WTC11 (cell line): ENCODE results near the gene POLR1H. TPM values are rescaled to one million over a fixed set of nuclear protein-coding genes. Genes with fewer than 3 reads are reported as not detected.

Experiments
- ATAC-seq: fragments of 200-7000 bp; cut with Tn5 transposase; 2 replicates; pipeline ENCODE4 v1.10.0; 2021; ENCODE audit warnings: mild to moderate bottlenecking, moderate library complexity
- CTCF ChIA-PET: fragments of 300-600 bp; sonication (Branson Sonifier 250); formaldehyde crosslinking; loops from one replicate; lab custom pipeline; 2021; ENCODE audit warnings: antibody characterized with exemption; lab: Charles Lee
- POLR2A ChIA-PET: fragments of 350-600 bp; sonication (Branson Sonifier 250); formaldehyde crosslinking; loops from one replicate; lab custom pipeline; 2021; ENCODE audit warnings: antibody characterized with exemption; lab: Charles Lee
- DNase-seq: peaks from one replicate; pipeline ENCODE4 v3.0.0; 2021; ENCODE audit warnings: low spot score
- H3K27ac Mint-ChIP-seq: 2 replicates; pipeline ENCODE4 v1.8.0; 2021; ENCODE audit warnings: mixed read lengths
- H3K27me3 Mint-ChIP-seq: 2 replicates; pipeline ENCODE4 v1.8.0; 2021; ENCODE audit warnings: low read depth, mild to moderate bottlenecking, moderate library complexity, mixed read lengths
- H3K36me3 Mint-ChIP-seq: 2 replicates; pipeline ENCODE4 v1.8.0; 2021; ENCODE audit warnings: mixed read lengths
- H3K4me1 Mint-ChIP-seq: 2 replicates; pipeline ENCODE4 v1.8.0; 2022; ENCODE audit warnings: mixed read lengths
- H3K4me3 Mint-ChIP-seq: 2 replicates; pipeline ENCODE4 v1.8.0; 2021; ENCODE audit warnings: mild to moderate bottlenecking, moderate library complexity, mixed read lengths
- H3K9me3 Mint-ChIP-seq: 2 replicates; pipeline ENCODE4 v1.8.0; 2021; ENCODE audit warnings: mixed read lengths
- ATF2 ChIP-seq: sonication (generic); formaldehyde crosslinking; IDR thresholded peaks from 2 replicates; pipeline ENCODE4 v1.8.1; 2022; ENCODE audit warnings: low read depth, missing genetic modification reagents, borderline replicate concordance
- ATF6 ChIP-seq: sonication (generic); formaldehyde crosslinking; IDR thresholded peaks from 2 replicates; pipeline ENCODE4 v1.8.1; 2023; ENCODE audit warnings: mild to moderate bottlenecking, missing genetic modification reagents
- CDX4 ChIP-seq: fragments of 250-450 bp; sonication (Bioruptor Pico); IDR thresholded peaks from 2 replicates; pipeline ENCODE4 v1.9.0; 2021; ENCODE audit warnings: moderate library complexity, mild to moderate bottlenecking, inconsistent platforms, borderline replicate concordance
- ESRRA ChIP-seq: sonication (generic); formaldehyde crosslinking; IDR thresholded peaks from 2 replicates; pipeline ENCODE4 v1.8.1; 2022; ENCODE audit warnings: mild to moderate bottlenecking, missing genetic modification reagents, borderline replicate concordance
- HMGA2 ChIP-seq: fragments of 250-450 bp; sonication (Bioruptor Pico); IDR thresholded peaks from 2 replicates; pipeline ENCODE4 v1.4.0; 2021; ENCODE audit warnings: mild to moderate bottlenecking, moderate library complexity
- HMGXB4 ChIP-seq: sonication (generic); formaldehyde crosslinking; IDR thresholded peaks from 2 replicates; pipeline ENCODE4 v1.8.1; 2023; ENCODE audit warnings: mild to moderate bottlenecking, moderate library complexity, missing genetic modification reagents
- TEAD1 ChIP-seq: sonication (generic); formaldehyde crosslinking; IDR thresholded peaks from 2 replicates; pipeline ENCODE4 v1.8.0; 2022; ENCODE audit warnings: mild to moderate bottlenecking, missing genetic modification reagents
- ZNF232 ChIP-seq: sonication (generic); formaldehyde crosslinking; IDR thresholded peaks from 2 replicates; pipeline ENCODE4 v1.8.0; 2022; ENCODE audit warnings: mild to moderate bottlenecking, missing genetic modification reagents
- ZNF263 ChIP-seq: sonication (generic); formaldehyde crosslinking; IDR thresholded peaks from 2 replicates; pipeline ENCODE4 v1.8.1; 2022; ENCODE audit warnings: low read depth, mild to moderate bottlenecking, moderate library complexity, missing genetic modification reagents
- ZNF512 ChIP-seq: sonication (generic); formaldehyde crosslinking; IDR thresholded peaks from 2 replicates; pipeline ENCODE4 v1.8.1; 2022; ENCODE audit warnings: missing genetic modification reagents, borderline replicate concordance
- ZNF671 ChIP-seq: fragments of 250-450 bp; sonication (Bioruptor Pico); IDR thresholded peaks from 2 replicates; pipeline ENCODE4 v1.8.0; 2021; ENCODE audit warnings: mild to moderate bottlenecking
- ZSCAN18 ChIP-seq: fragments of 250-450 bp; sonication (Bioruptor Pico); IDR thresholded peaks from 2 replicates; pipeline ENCODE4 v2.1.2; 2022; ENCODE audit warnings: mild to moderate bottlenecking, moderate library complexity
- total RNA-seq: library from RNA; stranded (reverse); gene quantifications from 3 replicates; pipeline ENCODE4 v1.2.3, GENCODE V29; 2021
- TF ChIP-seq, protein P1 (sequence below): sonication (generic); formaldehyde crosslinking; IDR thresholded peaks from 2 replicates; pipeline ENCODE4 v1.8.0; 2022; ENCODE audit warnings: mild to moderate bottlenecking, missing genetic modification reagents

POLR1H gene
- total RNA-seq, 1 experiment from 2014 or later: 38.8 TPM

- CTCF ChIA-PET: no interaction called here
- TF ChIP-seq HMGA2 (CRISPR knock-in tag) (peak; percentile 93), ATF2 (CRISPR knock-in tag) (no peak)
- 0 out of 2 replicates have a peak, but pooled peaks cover 6% of the 10 kb centered on the region for H3K36me3 Mint-ChIP-seq
- H3K27ac Mint-ChIP-seq: no peak overlapping the region
- no peak for ATAC-seq
- H3K4me1 Mint-ChIP-seq: peaks cover 38% of the 10 kb centered on the region
- H3K27me3 Mint-ChIP-seq: no peaks in the 10 kb centered on the region
- peak overlapping the region; percentile 2; the same call in 1 of the 2 replicates for H3K4me3 Mint-ChIP-seq
- no peaks in the 10 kb centered on the region for H3K9me3 Mint-ChIP-seq
- POLR2A ChIA-PET: no interaction called here
- DNase-seq: no peak
Measured at GRCh38 chr6:30063315-30063714, 2.2 kb downstream of the POLR1H start.

- ChIA-PET CTCF (interaction anchor here (0.7 to 1.6 kb wide), 4 partner anchors 10 to 153 kb away, joined by 3 to 7 read pairs (median 3); partner anchors contain the start of gene RNF39), POLR2A (interaction anchor here (1.1 to 1.2 kb wide), 2 partner anchors 8 to 433 kb away, joined by 3 to 5 read pairs; partner anchors contain the start of gene GABBR1)
- Mint-ChIP-seq H3K4me3 (peak overlapping the region; percentile 86), H3K4me1 (peaks cover 31% of the 10 kb centered on the region), H3K9me3 (no peaks in the 10 kb centered on the region), H3K27ac (peak overlapping the region; percentile 94), H3K27me3 (peaks cover 16% of the 10 kb centered on the region), H3K36me3 (peaks cover 6% of the 10 kb centered on the region; the same call in 1 of the 2 replicates)
- no peak for ATAC-seq
- DNase-seq: no peak
- TF ChIP-seq TEAD1: no peak
- TF ChIP-seq ZNF512 (CRISPR knock-in tag): no peak
- no peak for TF ChIP-seq ZNF671 (CRISPR knock-in tag)
- no peak for TF ChIP-seq ZSCAN18 (CRISPR knock-in tag)
- TF ChIP-seq CDX4 (CRISPR knock-in tag): no peak
- TF ChIP-seq HMGXB4 (CRISPR knock-in tag): 0 out of 2 replicates have a peak, but pooled peaks have one; percentile 13
- TF ChIP-seq ESRRA: no peak
Measured at GRCh38 chr6:30066082-30066481, 5.0 kb downstream of the POLR1H start.

GRCh38 chr6:30066577-30067459 lies 5.8 kb downstream of the POLR1H start, which contains the start of gene PPP1R11:
TSS of gene PPP1R11 (plus strand) at chr6:30067198. CDS start at chr6:30067411, 213 bp downstream.
- ATAC-seq (peak; percentile 96), DNase-seq (peak; percentile 95)
- CTCF ChIA-PET: interaction anchor here (0.7 to 1.6 kb wide), 4 partner anchors 9 to 152 kb away, joined by 3 to 7 read pairs (median 3); partner anchors contain the start of gene RNF39
- POLR2A ChIA-PET: interaction anchor here (1.1 to 1.2 kb wide), 2 partner anchors 7 to 434 kb away, joined by 3 to 5 read pairs; partner anchors contain the start of gene GABBR1
- peak within 1 kb of the TSS; percentile 94 for H3K27ac Mint-ChIP-seq
- H3K36me3 Mint-ChIP-seq: peaks cover 6% of the 10 kb centered on the region; the same call in 1 of the 2 replicates
- peaks cover 22% of the 10 kb centered on the region for H3K27me3 Mint-ChIP-seq
- H3K4me1 Mint-ChIP-seq: peaks cover 31% of the 10 kb centered on the region
- H3K4me3 Mint-ChIP-seq: peak within 1 kb of the TSS; percentile 86
- no peaks in the 10 kb centered on the region for H3K9me3 Mint-ChIP-seq
- TF ChIP-seq, protein P1, sequence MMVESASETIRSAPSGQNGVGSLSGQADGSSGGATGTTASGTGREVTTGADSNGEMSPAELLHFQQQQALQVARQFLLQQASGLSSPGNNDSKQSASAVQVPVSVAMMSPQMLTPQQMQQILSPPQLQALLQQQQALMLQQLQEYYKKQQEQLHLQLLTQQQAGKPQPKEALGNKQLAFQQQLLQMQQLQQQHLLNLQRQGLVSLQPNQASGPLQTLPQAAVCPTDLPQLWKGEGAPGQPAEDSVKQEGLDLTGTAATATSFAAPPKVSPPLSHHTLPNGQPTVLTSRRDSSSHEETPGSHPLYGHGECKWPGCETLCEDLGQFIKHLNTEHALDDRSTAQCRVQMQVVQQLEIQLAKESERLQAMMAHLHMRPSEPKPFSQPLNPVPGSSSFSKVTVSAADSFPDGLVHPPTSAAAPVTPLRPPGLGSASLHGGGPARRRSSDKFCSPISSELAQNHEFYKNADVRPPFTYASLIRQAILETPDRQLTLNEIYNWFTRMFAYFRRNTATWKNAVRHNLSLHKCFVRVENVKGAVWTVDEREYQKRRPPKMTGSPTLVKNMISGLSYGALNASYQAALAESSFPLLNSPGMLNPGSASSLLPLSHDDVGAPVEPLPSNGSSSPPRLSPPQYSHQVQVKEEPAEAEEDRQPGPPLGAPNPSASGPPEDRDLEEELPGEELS: peak; percentile 52; the same call in 1 of the 2 replicates
- 0 out of 2 replicates have a peak, but pooled peaks have one; percentile 62 for TF ChIP-seq ZNF232 (CRISPR knock-in tag)
- no peak for TF ChIP-seq ATF6 (CRISPR knock-in tag)
- TF ChIP-seq HMGXB4 (CRISPR knock-in tag): no peak
- peak; percentile 75; the same call in 1 of the 2 replicates for TF ChIP-seq ZNF263 (CRISPR knock-in tag)
